B cell (primary cell): ENCODE data around the gene PIGT.

Experiments
- CTCF ChIP-seq: fragments of 200-600 bp; IDR thresholded peaks from one replicate; pipeline ENCODE4 v1.8.0; 2022; ENCODE audit warnings: antibody characterized with exemption, mild to moderate bottlenecking
- EZH2 ChIP-seq: IDR thresholded peaks from 2 replicates; pipeline ENCODE4 v1.6.1; 2012; ENCODE audit warnings: borderline replicate concordance, low read depth, mild to moderate bottlenecking, moderate library complexity, low read length; ENCODE audit not compliant: insufficient read depth, poor library complexity, severe bottlenecking

DNA sequence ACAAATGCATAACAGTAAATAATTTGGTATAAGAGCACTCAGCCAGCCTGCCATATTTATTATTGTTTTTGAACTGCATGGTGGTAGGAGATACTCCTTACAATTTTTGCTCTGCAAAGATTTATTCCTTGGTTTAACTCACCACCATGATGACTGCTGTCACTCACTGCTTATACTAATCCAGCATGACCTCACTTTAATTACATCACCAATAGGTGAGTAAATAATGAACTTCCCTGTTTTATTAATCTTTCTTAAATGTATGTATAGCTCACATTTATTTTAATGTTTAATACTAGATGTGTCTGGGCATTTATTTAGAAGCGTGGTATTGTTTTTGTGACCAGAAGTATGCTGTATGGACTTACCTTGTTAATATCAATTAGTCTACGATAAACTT is 25.0 kb upstream of the PIGT start:
- no peak for TF ChIP-seq CTCF
- no peak for TF ChIP-seq EZH2
